Activated effector memory CD4-positive, alpha-beta T cell treated with anti-CD3 and anti-CD28 coated beads, Interleukin-2, amount 50 U/mL, for 16 hours (primary cell): ENCODE measurements around the gene SUPT3H.
"Not testable (repeated sequence)": the region's sequence is repeated elsewhere in the genome, so short reads cannot be mapped to it uniquely, and the experiment has no call there.

Experiments
- DNase-seq: peaks from one replicate; pipeline ENCODE4 v3.0.0-alpha.2; 2020

The SUPT3H gene

GRCh38 chr6:45045253-45045601, 332.5 kb downstream of the SUPT3H start:
- DNase-seq: no peak

DNA sequence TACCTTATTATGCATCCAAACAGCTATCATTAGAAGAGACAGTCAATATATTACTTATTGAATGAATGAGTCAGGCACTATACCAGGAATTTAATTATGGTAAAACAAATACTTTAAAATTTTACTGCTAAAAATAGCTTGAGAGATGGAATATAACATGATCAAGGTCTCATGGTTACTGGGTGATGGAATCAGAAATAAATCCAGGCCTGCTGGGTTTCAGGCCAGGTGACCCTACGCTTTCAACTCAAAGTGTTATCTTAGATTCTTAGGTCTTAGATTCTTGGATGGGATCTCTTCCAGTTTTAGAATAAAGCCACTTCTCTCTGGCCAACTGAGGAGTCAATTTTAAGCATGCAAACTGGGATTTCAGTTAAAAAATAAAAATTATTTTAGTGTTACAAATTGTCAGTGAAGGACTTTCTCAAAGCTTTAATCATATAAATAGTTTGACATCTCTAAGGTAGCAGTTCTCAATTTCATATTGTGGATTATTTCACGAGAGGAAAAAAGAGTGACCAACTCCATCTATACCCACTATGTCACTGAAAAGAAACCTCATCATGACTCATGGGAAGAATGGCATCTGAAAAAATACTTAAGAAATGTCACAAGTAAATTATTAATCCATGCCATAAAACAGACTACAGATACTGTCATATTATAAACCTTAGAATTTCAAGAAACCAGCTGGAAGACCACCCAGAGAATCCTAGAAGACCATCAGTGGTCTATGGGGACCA, 333.1 kb downstream of the SUPT3H start:
- no peak for DNase-seq

DNA sequence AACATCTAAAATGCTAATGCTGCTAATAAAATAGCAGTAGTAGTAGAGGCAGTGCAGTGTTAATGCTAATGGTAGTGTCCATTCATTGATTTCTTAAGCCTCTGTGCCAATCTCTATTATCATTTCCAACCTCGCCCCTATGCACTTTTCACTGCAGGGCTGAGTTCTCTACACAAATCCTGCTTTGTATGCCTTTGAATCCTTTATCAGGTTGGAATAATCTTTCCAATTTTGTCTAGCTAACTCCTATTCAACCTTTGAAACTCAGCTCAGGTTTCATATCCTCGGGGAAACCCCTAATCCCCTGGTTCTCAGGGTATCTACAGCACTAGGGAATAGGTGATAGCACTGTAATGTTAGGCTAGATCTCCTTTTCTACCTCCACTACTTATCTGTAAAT, 333.6 kb downstream of the SUPT3H start:
- DNase-seq: no peak

GRCh38 chr6:45042673-45043072, 335.1 kb downstream of the SUPT3H start:
- not testable (repeated sequence) for DNase-seq

- no peak for DNase-seq
Observed at GRCh38 chr6:45038226-45038625, 339.5 kb downstream of the SUPT3H start.

GRCh38 chr6:45036103-45036502, 341.6 kb downstream of the SUPT3H start:
- DNase-seq: no peak

DNA sequence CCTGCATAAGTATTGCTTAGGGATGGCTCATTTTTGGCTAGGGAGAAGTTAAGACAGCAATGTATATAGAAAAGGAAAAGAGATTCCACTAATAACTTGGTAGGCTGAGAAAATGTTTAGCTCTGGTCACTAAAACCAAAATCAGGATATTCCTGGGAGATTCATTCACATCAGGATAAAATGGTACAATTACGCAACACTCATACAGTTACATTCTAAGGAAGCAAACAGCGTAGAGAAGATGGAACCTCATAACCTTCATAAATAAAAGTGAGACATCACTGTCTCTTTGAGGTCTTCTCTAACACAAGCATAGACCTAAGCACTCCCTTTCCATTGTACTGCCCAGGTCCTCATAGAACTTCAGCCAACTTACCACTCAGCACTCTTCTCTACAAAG, 345.3 kb downstream of the SUPT3H start:
- no peak for DNase-seq

DNA sequence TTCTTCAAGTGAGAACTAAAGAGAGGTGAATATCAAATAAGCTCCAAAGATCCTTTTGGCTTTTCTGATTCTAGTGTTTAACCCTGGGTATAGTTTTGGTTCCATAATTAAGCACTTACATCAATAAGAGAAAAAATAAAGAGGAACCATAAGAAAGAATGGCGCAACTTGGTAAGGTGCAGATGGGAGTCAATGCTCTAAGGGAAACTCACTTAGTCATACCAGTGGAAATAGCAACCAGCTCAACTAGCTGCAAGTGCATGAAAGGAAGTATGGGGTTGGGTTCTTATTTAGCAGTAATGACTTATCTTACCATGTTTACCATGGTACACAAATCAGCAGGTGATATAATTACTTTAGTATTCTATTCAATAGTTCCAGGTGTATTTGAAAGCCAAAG, 346.1 kb downstream of the SUPT3H start:
- DNase-seq: no peak

GRCh38 chr6:45027126-45027525, 350.6 kb downstream of the SUPT3H start:
- no peak for DNase-seq

GRCh38 chr6:45026003-45026516, 351.7 kb downstream of the SUPT3H start:
- DNase-seq: no peak

- no peak for DNase-seq
Observed at GRCh38 chr6:45024610-45025009, 353.1 kb downstream of the SUPT3H start.

- DNase-seq: no peak
Observed at GRCh38 chr6:45021676-45022075, 356.1 kb downstream of the SUPT3H start.

DNA sequence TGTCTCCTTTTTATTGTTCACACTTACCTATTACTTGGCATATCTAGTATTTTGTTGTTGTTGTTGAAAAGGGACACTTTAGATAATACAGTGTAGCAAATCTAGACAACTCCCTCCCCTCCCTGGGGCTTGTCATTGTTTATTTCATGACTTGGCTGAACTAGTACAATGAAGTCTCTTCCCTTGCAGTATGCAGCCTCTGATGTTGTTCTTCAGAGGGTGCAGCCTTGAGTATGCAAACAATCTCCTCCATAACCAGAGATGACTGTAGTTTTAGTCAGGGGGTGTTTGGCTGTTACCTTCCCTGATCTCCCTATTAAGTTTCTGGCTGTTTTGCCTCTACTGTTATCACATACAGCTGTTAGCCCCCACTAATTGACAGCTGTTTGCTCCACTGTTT, 365.0 kb downstream of the SUPT3H start:
- DNase-seq: no peak

DNA sequence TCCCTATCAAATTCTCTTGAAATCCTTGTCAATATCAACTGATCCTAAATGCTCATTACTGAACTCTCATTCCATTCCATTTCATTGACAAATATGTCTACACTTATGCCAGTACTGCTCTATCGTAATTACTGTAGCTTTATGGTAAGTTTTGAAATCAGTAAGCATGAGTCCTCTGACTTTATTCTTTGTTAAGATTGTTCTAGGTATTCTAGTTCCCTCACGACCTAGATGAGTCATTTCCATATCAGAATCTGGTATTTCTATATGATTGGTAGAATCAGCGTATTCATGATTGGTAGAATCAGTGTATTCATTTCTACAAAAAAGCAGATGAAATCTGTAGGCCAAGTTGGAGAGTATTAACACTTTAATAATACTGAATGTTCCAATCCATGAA, 368.2 kb downstream of the SUPT3H start:
- DNase-seq: no peak

- DNase-seq: no peak
Observed at GRCh38 chr6:45006893-45007292, 370.8 kb downstream of the SUPT3H start.

- no peak for DNase-seq
Observed at GRCh38 chr6:45003961-45004360, 373.8 kb downstream of the SUPT3H start.

- no peak for DNase-seq
Observed at GRCh38 chr6:45003387-45003786, 374.3 kb downstream of the SUPT3H start.

GRCh38 chr6:45002390-45003105, 375.2 kb downstream of the SUPT3H start:
- no peak for DNase-seq

DNA sequence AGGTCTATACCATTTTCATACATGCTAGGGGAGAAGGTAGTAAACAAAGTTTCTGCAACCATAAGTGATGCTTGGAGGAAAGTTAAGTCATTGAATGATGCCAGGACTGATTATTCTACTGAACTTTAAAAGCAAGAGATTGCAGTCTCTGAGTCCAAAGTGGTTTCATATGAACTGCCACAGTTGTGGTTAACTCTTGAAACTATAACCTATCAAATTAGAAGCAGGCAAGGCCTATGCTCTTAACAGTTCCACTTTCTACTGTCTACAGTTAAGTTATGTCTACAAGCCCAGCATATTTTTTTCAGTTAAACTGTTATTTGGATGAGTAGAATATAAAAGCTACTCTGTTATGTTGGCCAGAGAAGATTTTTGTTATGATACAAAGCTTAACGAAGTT, 376.1 kb downstream of the SUPT3H start:
- DNase-seq: no peak

- no peak for DNase-seq
Observed at GRCh38 chr6:45000833-45001232, 376.9 kb downstream of the SUPT3H start.

GRCh38 chr6:44999066-44999465, 378.7 kb downstream of the SUPT3H start:
- DNase-seq: no peak

- DNase-seq: no peak
Observed at GRCh38 chr6:44995486-44996132, 382.1 kb downstream of the SUPT3H start.

DNA sequence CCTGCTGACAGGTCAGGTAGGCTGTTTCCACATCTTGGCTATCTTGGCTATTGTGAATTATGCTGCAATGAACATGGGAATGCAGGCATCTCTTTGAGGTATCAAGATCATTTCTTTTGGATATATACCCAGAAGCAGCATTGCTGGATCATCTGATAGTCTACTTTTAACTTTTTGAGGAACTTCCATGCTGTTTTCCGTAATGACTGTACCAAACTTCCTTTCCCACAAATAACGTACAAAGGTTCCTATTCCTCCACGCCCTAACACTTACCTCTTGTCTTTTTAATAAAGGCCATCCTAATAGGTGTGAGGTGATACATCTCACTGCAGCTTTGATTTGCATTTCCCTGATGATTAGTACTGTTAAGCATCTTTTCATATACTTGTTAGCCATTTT, 388.3 kb downstream of the SUPT3H start:
- no peak for DNase-seq

DNA sequence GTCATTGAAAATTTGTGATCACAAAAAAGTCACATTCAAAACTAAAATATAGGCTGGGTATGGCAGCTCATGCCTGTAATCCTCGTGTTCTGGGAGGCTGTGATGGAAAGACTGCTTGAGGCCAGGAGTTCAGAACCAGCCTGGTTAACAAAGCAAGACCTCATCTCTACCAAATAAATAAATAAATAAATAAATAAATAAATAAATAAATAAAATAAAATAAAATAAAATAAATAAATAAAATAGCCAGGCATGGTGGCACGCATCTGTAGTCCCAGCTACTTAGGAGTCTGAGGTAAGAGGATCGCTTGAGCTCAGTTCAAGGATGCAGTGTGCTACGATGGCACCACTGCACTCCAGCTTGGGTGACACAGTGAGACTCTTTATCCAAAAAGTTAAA, 392.7 kb downstream of the SUPT3H start:
- no peak for DNase-seq
